ENCODE data around the gene ERC2.

- TF ChIP-seq POLR2AphosphoS5 (IDR thresholded peaks at IDR 0.05; ENCODE audit: low read depth, low read length) (no peak), POLR2A (IDR thresholded peaks at IDR 0.05; ENCODE audit: low read depth, low read length) (no peak), TAF1 (IDR thresholded peaks at IDR 0.05; ENCODE audit: low read depth, low read length) (no peak), SPI1 (IDR thresholded peaks at IDR 0.05; ENCODE audit: low read depth, low read length) (no peak), POU2F2 (IDR thresholded peaks at IDR 0.05; ENCODE audit: low read depth, low read length) (no peak)
Observed at GRCh38 chr3:56296361-56296760, 171.9 kb downstream of the ERC2 start.
